ENCODE data around the gene POLR2E. TPM values are rescaled to one million over a fixed set of nuclear protein-coding genes. Genes with fewer than 3 reads are reported as not detected.

The POLR2E gene
- total and polyA plus RNA-seq, 11 donors = 116 to 220 (median 139) TPM

DNA sequence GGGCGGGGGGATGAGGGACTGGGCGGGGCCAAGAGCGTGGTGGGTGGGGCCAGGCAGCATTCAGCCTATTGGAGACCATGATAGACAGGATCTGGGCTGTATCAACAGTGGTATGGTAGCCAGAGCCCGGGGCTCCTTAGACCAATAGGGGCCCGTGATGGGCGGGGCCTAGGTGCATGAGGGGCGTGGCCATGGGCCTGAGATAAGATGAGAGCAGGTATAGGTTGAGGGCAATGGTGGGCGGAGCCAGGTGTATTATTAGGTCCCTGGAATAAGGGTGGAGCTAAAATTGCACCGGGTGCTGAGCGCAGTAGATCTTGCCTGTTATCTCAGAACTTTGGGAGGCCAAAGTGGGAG is 50.0 kb downstream of the POLR2E start:
- no peak overlapping the region for H3K27ac ChIP-seq
- TF ChIP-seq CTCF (IDR thresholded peaks at IDR 0.05) = no peak
- TF ChIP-seq POLR2A (IDR thresholded peaks at IDR 0.05) = no peak
- peaks cover 0 to 11% (median 0%) of the 10 kb centered on the region in 9 donors for H3K36me3 ChIP-seq
- H3K9me3 ChIP-seq = no peaks in the 10 kb centered on the region
- no peak overlapping the region for H3K4me3 ChIP-seq
- no peak for DNase-seq
- peaks cover 0 to 22% (median 13%) of the 10 kb centered on the region in 12 donors for H3K4me1 ChIP-seq
- no peak for ATAC-seq
- WGBS, 4 donors = 72 to 81% (median 78%) methylated on average over 10 of the region's 10 CpGs
- H3K27me3 ChIP-seq = no peaks in the 10 kb centered on the region
- intact Hi-C loops (cut with DNase I) = no loop called here

DNA sequence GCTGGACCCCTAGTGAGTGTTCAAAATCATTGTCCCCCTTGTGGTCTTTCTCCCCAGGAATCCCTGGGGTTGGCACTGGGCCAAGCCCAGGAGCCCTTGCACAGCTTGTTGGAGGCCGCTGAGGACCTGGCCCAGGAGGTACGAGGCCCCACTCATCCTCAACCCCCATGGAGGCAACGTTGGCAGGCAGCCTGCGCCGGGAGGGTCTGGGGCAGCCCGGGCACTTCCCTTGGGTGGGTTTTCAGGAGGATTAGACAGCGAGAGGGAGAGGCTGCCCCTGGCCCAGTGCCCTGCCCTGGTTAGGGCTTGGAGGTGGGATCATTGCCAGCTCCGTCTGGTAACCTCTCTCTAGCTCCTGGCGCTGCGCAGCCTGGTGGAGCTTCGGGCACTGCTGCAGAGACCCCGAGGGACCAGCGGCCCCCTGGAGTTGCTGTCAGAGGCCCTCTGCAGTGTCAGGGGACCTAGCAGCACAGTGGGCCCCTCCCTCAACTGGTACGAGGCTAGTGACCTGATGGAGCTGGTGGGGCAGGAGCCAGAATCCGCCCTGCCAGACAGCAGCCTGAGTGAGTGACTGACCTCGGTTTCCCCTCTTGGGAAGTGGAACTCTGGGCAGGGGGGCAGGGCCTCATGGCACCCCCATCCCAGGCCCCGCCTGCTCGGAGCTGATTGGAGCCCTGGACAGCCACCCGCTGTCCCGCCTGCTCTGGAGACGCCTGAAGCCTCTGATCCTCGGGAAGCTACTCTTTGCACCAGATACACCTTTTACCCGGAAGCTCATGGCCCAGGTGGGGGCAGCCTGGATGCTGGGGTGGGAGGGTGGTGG is 52.3 kb downstream of the POLR2E start:
- 57 to 70% (median 64%) methylated on average over 3 to 23 of the region's 23 CpGs for WGBS, 4 donors
- no peak overlapping the region for H3K4me3 ChIP-seq
- H3K36me3 ChIP-seq = peaks cover 0 to 11% (median 0%) of the 10 kb centered on the region in 9 donors
- intact Hi-C loops (cut with DNase I) = loop anchor here in 2 of 10 donors (5.0 kb wide), 2 partner anchors 49 to 54 kb away; partner anchors contain the start of gene POLR2E (in 1 of the 2)
- H3K27me3 ChIP-seq = no peaks in the 10 kb centered on the region
- no peaks in the 10 kb centered on the region for H3K9me3 ChIP-seq
- TF ChIP-seq CTCF (IDR thresholded peaks at IDR 0.05) = no peak
- no peak for TF ChIP-seq POLR2A (IDR thresholded peaks at IDR 0.05)
- DNase-seq (no peak), ATAC-seq (no peak)
- H3K27ac ChIP-seq = no peak overlapping the region
- H3K4me1 ChIP-seq = peaks cover 3 to 41% (median 22%) of the 10 kb centered on the region in 12 donors

DNA sequence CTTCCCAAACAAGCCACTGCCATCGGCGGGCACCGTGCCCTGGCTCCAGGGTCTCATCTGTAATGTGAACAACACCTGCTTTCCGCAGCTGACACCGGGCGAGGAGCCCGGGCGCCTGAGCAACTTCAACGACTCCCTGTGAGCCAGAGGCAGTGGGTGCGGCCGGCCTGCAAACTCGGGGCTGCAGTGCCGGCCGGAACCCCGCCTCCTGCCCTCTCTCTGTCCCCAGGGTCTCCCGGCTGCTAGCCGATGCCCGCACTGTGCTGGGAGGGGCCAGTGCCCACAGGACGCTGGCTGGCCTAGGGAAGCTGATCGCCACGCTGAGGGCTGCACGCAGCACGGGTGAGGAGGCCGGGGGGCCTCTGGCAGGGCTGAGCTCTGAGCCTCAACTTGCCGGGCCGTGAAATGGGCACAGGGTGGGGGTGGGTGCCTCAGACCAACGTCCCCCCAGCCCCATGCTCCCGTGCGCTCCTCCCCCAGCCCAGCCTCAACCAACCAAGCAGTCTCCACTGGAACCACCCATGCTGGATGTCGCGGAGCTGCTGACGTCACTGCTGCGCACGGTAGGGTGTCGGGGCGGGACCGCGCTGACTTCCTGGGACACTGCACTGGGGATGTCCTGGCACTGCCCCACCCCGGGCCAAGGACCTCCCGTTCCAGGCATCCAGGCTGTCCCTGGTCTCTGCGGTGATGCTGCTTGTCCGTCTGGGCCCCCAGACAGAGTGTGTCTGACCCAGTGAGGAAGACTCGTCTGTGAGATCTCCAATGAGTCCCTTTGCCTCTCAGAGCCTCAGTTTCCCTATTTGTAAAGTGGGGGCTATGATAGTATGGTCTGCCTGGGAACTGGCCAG is 53.1 kb downstream of the POLR2E start:
- no peak for DNase-seq
- H3K27ac ChIP-seq = no peak overlapping the region

More for the DNA sequence above, 53.1 kb downstream of the POLR2E start:
- TF ChIP-seq POLR2A (IDR thresholded peaks at IDR 0.05) = no peak
- TF ChIP-seq CTCF (IDR thresholded peaks at IDR 0.05) = no peak
- Histone ChIP-seq H3K9me3 (no peaks in the 10 kb centered on the region), H3K4me3 (peak overlapping the region in 2 of 12 donors; percentile 70 to 72), H3K27me3 (no peaks in the 10 kb centered on the region), H3K36me3 (peaks cover 0 to 17% (median 7%) of the 10 kb centered on the region in 9 donors), H3K4me1 (peaks cover 3 to 49% (median 22%) of the 10 kb centered on the region in 12 donors)
- WGBS, 4 donors = 66 to 76% (median 71%) methylated on average over 22 to 43 of the region's 43 CpGs
- ATAC-seq = no peak
- intact Hi-C loops (cut with DNase I) = loop anchor here in 2 of 10 donors (5.0 kb wide), 2 partner anchors 50 to 55 kb away; partner anchors contain the start of gene POLR2E (in 1 of the 2)
